H1 (cell line): Measurements from ENCODE around the gene MYO7B. TPM values are rescaled to one million over a fixed set of nuclear protein-coding genes. Genes with fewer than 3 reads are reported as not detected.

Experiments used
- CTCF ChIA-PET: fragments of 300-600 bp; sonication (Branson Sonifier 250); formaldehyde crosslinking; loops from one replicate; lab custom pipeline; 2021; ENCODE audit not compliant: partially characterized antibody; lab: Charles Lee
- POLR2A ChIA-PET: fragments of 300-600 bp; sonication (Branson Sonifier 250); formaldehyde crosslinking; loops from one replicate; lab custom pipeline; 2021; ENCODE audit warnings: inconsistent platforms; ENCODE audit not compliant: partially characterized antibody; lab: Charles Lee
- DNase-seq, 2 experiments: peaks; one replicate each; pipeline versions ENCODE4 v3.0.0 to v3.0.0-alpha.2; 2010 to 2022; ENCODE audit warnings: low spot score in 2 of 2, low read depth in 1 of 2, mixed read lengths in 1 of 2
- FAIRE-seq: peaks from 2 replicates; lab custom pipeline; 2011; peaks lifted over from hg19 to GRCh38; lab: Jason Lieb, UNC
- H2AFZ ChIP-seq: 2 replicates; pipeline ENCODE4 v1.8.1; 2012; ENCODE audit warnings: low read length, inconsistent platforms
- H2AK5ac ChIP-seq: 2 replicates; pipeline ENCODE4 v1.6.1; 2013; ENCODE audit warnings: low read depth, low read length
- H2BK120ac ChIP-seq: replicated peaks from 2 replicates; pipeline ENCODE3; 2013; ENCODE audit warnings: low read depth, low read length, inconsistent platforms
- H2BK12ac ChIP-seq: 2 replicates; pipeline ENCODE4 v1.6.1; 2013; ENCODE audit warnings: low read depth, low read length
- H2BK15ac ChIP-seq: 2 replicates; pipeline ENCODE4 v1.6.1; 2013; ENCODE audit warnings: low read length
- H2BK20ac ChIP-seq: 2 replicates; pipeline ENCODE4 v1.6.1; 2013; ENCODE audit warnings: low read length
- H2BK5ac ChIP-seq: 2 replicates; pipeline ENCODE4 v1.6.1; 2013; ENCODE audit warnings: low read depth, low read length
- H3K14ac ChIP-seq: 2 replicates; pipeline ENCODE4 v1.6.1; 2013; ENCODE audit warnings: inconsistent platforms; ENCODE audit not compliant: insufficient read length
- H3K18ac ChIP-seq: 2 replicates; pipeline ENCODE4 v1.6.1; 2013; ENCODE audit warnings: low read length; ENCODE audit errors: extremely low read depth
- H3K23ac ChIP-seq: 2 replicates; pipeline ENCODE4 v1.6.1; 2013; ENCODE audit warnings: inconsistent platforms; ENCODE audit not compliant: insufficient read length
- H3K23me2 ChIP-seq: 2 replicates; pipeline ENCODE4 v1.6.1; 2013; ENCODE audit warnings: low read depth, low read length
- H3K27ac ChIP-seq: 2 replicates; pipeline ENCODE4 v1.6.1; 2011; ENCODE audit warnings: low read depth, low read length, inconsistent platforms
- H3K27me3 ChIP-seq, 4 experiments: replicated peaks in 1 of 4; 1 replicate in 1 of 4; 2 replicates in 3 of 4; pipeline versions ENCODE4 v1.6.1 to v1.8.1; 2011 to 2013; ENCODE audit warnings: low read length in 3 of 4, mild to moderate bottlenecking in 3 of 4, inconsistent platforms in 2 of 4, mixed read lengths in 2 of 4, moderate library complexity in 1 of 4; ENCODE audit not compliant: control insufficient read depth in 3 of 4, insufficient read depth in 3 of 4; ENCODE audit errors: extremely low read depth in 1 of 4
- H3K36me3 ChIP-seq, 4 experiments: 2 replicates each; pipeline versions ENCODE4 v1.6.1 to v1.8.1; 2011 to 2013; ENCODE audit warnings: mild to moderate bottlenecking in 4 of 4, low read length in 3 of 4, moderate library complexity in 2 of 4, control low read depth in 1 of 4, inconsistent platforms in 1 of 4; ENCODE audit not compliant: insufficient read depth in 4 of 4, control insufficient read depth in 2 of 4
- H3K4ac ChIP-seq: replicated peaks from 2 replicates; pipeline ENCODE3; 2013; ENCODE audit warnings: low read length, low read depth, mixed read lengths, inconsistent platforms; ENCODE audit not compliant: insufficient read length
- H3K4me1 ChIP-seq, 4 experiments: replicated peaks in 1 of 4; 1 replicate in 1 of 4; 2 replicates in 3 of 4; pipeline versions ENCODE4 v1.6.1 to v1.8.1; 2011 to 2013; ENCODE audit warnings: low read length in 3 of 4, inconsistent platforms in 2 of 4, mixed read lengths in 1 of 4; ENCODE audit not compliant: insufficient read depth in 4 of 4, control insufficient read depth in 3 of 4
- H3K4me2 ChIP-seq, 2 experiments: 2 replicates each; pipeline versions ENCODE4 v1.6.1 to v1.8.1; 2011 to 2013; ENCODE audit warnings: low read depth in 2 of 2, low read length in 2 of 2, control low read depth in 1 of 2, inconsistent platforms in 1 of 2, mild to moderate bottlenecking in 1 of 2; ENCODE audit not compliant: insufficient read depth in 1 of 2
- H3K4me3 ChIP-seq, 4 experiments: fragments of 200-600, 300-600 bp in 1 of 4; sonication (generic), shearing (Covaris generic), sonication (Bioruptor Twin) in 1 of 4; 2 replicates each; pipeline versions ENCODE4 v1.5.1 to v1.8.1; 2011 to 2016; ENCODE audit warnings: low read length in 4 of 4, low read depth in 3 of 4, control low read depth in 2 of 4, inconsistent platforms in 2 of 4, mild to moderate bottlenecking in 2 of 4, mixed read lengths in 1 of 4, moderate library complexity in 1 of 4; ENCODE audit not compliant: insufficient read depth in 2 of 4; ENCODE audit errors: extremely low read depth in 1 of 4
- H3K56ac ChIP-seq: replicated peaks from 2 replicates; pipeline ENCODE3; 2013; ENCODE audit warnings: low read depth, mild to moderate bottlenecking, mixed read lengths, low read length, inconsistent platforms; ENCODE audit not compliant: insufficient read length
- H3K79me1 ChIP-seq: 2 replicates; pipeline ENCODE4 v1.6.1; 2013; ENCODE audit warnings: low read depth, low read length, control low read depth
- H3K79me2 ChIP-seq, 2 experiments: 2 replicates each; pipeline versions ENCODE4 v1.6.1 to v1.8.1; 2012 to 2013; ENCODE audit warnings: low read length in 2 of 2, mild to moderate bottlenecking in 2 of 2, inconsistent platforms in 1 of 2; ENCODE audit not compliant: insufficient read depth in 2 of 2, control insufficient read depth in 1 of 2
- H3K9ac ChIP-seq, 4 experiments: replicated peaks in 1 of 4; 1 replicate in 1 of 4; 2 replicates in 3 of 4; pipeline versions ENCODE4 v1.6.1 to v1.8.1; 2011 to 2013; ENCODE audit warnings: low read depth in 3 of 4, low read length in 3 of 4, control low read depth in 2 of 4, mild to moderate bottlenecking in 2 of 4, moderate library complexity in 2 of 4, inconsistent platforms in 1 of 4; ENCODE audit errors: extremely low read depth in 1 of 4
- H3K9me3 ChIP-seq, 2 experiments: 2 replicates each; pipeline versions ENCODE4 v1.6.1 to v1.8.1; 2012 to 2013; ENCODE audit warnings: mild to moderate bottlenecking in 2 of 2, moderate library complexity in 2 of 2, control low read depth in 1 of 2, inconsistent platforms in 1 of 2, low read depth in 1 of 2, low read length in 1 of 2, mixed read lengths in 1 of 2; ENCODE audit not compliant: insufficient read depth in 2 of 2
- H4K20me1 ChIP-seq, 2 experiments: replicated peaks in 1 of 2; 2 replicates each; pipeline versions ENCODE3 to v1.8.1; 2011 to 2013; ENCODE audit warnings: inconsistent platforms in 2 of 2, low read length in 2 of 2, mild to moderate bottlenecking in 1 of 2; ENCODE audit not compliant: insufficient read depth in 2 of 2, control insufficient read depth in 1 of 2
- H4K5ac ChIP-seq: 2 replicates; pipeline ENCODE4 v1.6.1; 2013; ENCODE audit warnings: low read length, low read depth, mixed read lengths, inconsistent platforms; ENCODE audit not compliant: insufficient read length
- H4K8ac ChIP-seq: 2 replicates; pipeline ENCODE4 v1.8.0; 2013; ENCODE audit warnings: mild to moderate bottlenecking, moderate library complexity, low read length, inconsistent platforms; ENCODE audit not compliant: insufficient read depth; ENCODE audit errors: extremely low read depth
- H4K91ac ChIP-seq: replicated peaks from 2 replicates; pipeline ENCODE3; 2013; ENCODE audit warnings: low read length, mixed read lengths, inconsistent platforms; ENCODE audit not compliant: insufficient read length
- ASH2L ChIP-seq: fragments of 200-600, 300-600 bp; sonication (generic); IDR thresholded peaks from one replicate; pipeline ENCODE4 v1.7.1; 2017; ENCODE audit warnings: low read length
- CBX5 ChIP-seq: fragments of 300-800, 300-1000 bp; sonication (generic); IDR thresholded peaks from 2 replicates; pipeline ENCODE4 v1.7.1; 2016; ENCODE audit warnings: antibody characterized with exemption, low read length, low read depth
- CEBPB ChIP-seq: IDR thresholded peaks from 2 replicates; pipeline ENCODE4 v1.6.1; 2012; ENCODE audit warnings: low read depth, low read length
- CHD2 ChIP-seq: IDR thresholded peaks from 2 replicates; pipeline ENCODE4 v1.6.1; 2012; ENCODE audit warnings: low read length, improper control_type of control experiment
- CTBP2 ChIP-seq: IDR thresholded peaks from 2 replicates; pipeline ENCODE4 v1.7.0; 2011; ENCODE audit warnings: borderline replicate concordance, mild to moderate bottlenecking, moderate library complexity, mixed read lengths, low read length; ENCODE audit not compliant: insufficient read depth, insufficient read length
- EZH2 ChIP-seq: fragments of 200-600 bp; sonication (generic); IDR thresholded peaks from 2 replicates; pipeline ENCODE4 v1.7.1; 2012; ENCODE audit warnings: low read depth, mild to moderate bottlenecking, moderate library complexity, low read length, inconsistent platforms; ENCODE audit not compliant: severe bottlenecking
- FOSL1 ChIP-seq: IDR thresholded peaks from 2 replicates; pipeline ENCODE4 v1.6.1; 2011; ENCODE audit warnings: mild to moderate bottlenecking, low read depth, low read length, moderate library complexity; ENCODE audit not compliant: insufficient read depth
- HDAC6 ChIP-seq: IDR thresholded peaks from one replicate; pipeline ENCODE4 v1.7.1; 2012; ENCODE audit warnings: low read depth, mild to moderate bottlenecking, inconsistent platforms, low read length, moderate library complexity
- JUND ChIP-seq: IDR thresholded peaks from 2 replicates; pipeline ENCODE4 v1.6.1; 2011; ENCODE audit warnings: mild to moderate bottlenecking, improper control_type of control experiment, low read length
- KDM5A ChIP-seq: fragments of 200-600 bp; IDR thresholded peaks from 2 replicates; pipeline ENCODE4 v1.7.1; 2012; ENCODE audit warnings: mild to moderate bottlenecking, low read length, inconsistent platforms, mixed read lengths
- RBBP5 ChIP-seq: IDR thresholded peaks from 2 replicates; pipeline ENCODE4 v1.7.1; 2012; ENCODE audit warnings: low read depth, mild to moderate bottlenecking, inconsistent platforms, low read length, moderate library complexity, borderline replicate concordance
- SIRT6 ChIP-seq: IDR thresholded peaks from one replicate; pipeline ENCODE4 v1.7.1; 2012; ENCODE audit warnings: low read length, inconsistent platforms
- SIX5 ChIP-seq: IDR thresholded peaks from 2 replicates; pipeline ENCODE4 v1.6.1; 2011; ENCODE audit warnings: mild to moderate bottlenecking, low read depth, low read length
- SP4 ChIP-seq: IDR thresholded peaks from 2 replicates; pipeline ENCODE4 v1.6.1; 2012; ENCODE audit warnings: low read length, inconsistent platforms
- TAF1 ChIP-seq: IDR thresholded peaks from 2 replicates; pipeline ENCODE4 v1.6.1; 2011; ENCODE audit warnings: mild to moderate bottlenecking, low read depth, low read length
- TCF12 ChIP-seq: IDR thresholded peaks from 2 replicates; pipeline ENCODE4 v1.6.1; 2011; ENCODE audit warnings: low read depth, mild to moderate bottlenecking, low read length
- WGBS, 2 experiments: shearing (Covaris generic) in 1 of 2; methylation state at CpG; one replicate each; pipeline versions ENCODE4 v1.1.6 to v1.1.7; 2013 to 2015; ENCODE audit warnings: low lambda C conversion rate in 2 of 2, mixed read lengths in 2 of 2, inconsistent platforms in 1 of 2, low coverage in 1 of 2, missing lambda C conversion rate in 1 of 2; ENCODE audit not compliant: insufficient replicate concordance in 2 of 2, insufficient coverage in 1 of 2, insufficient read length in 1 of 2; ENCODE audit errors: extremely low coverage in 1 of 2, missing lambda C conversion rate in 1 of 2; 5-methylcytosine and 5-hydroxymethylcytosine counted together
- polyA plus RNA-seq, 7 experiments: library from polyadenylated mRNA; depleted of rRNA in 3 of 7; stranded (reverse) in 5 of 7; unstranded in 2 of 7; fragments of >200 nt in 5 of 7; fragments of 200-250 nt in 2 of 7; gene quantifications; 1 replicate in 5 of 7; 2 replicates in 1 of 7; 4 replicates in 1 of 7; pipeline versions ENCODE4 v1.2.1 to v1.2.3, GENCODE V29; 2011 to 2013; ENCODE audit warnings: missing spikeins in 2 of 7, mixed read lengths in 2 of 7
- total RNA-seq: library from RNA; stranded (reverse); fragmentation: NEBNext Ultra II Directional; extraction: Animal tissue kit (Norgen Biotek cat#: 25700); gene quantifications from 2 replicates; pipeline ENCODE4 v1.2.1, GENCODE V29; 2021

The MYO7B gene
- total and polyA plus RNA-seq, 2 of the 8 experiments (the other 6 are each of a cell fraction or from before 2014, with no cell fraction given): not detected

GRCh38 chr2:127597984-127598380 is 62.5 kb downstream of the MYO7B start:
- 87% methylated on average over 4 of the region's 4 CpGs; no CpG with 5 or more reads in 1 of the 2 experiments for WGBS, 2 experiments
- H3K4me1 ChIP-seq: no peaks in the 10 kb centered on the region
- H2AFZ ChIP-seq: no peak overlapping the region
- no peak for TF ChIP-seq SP4
- TF ChIP-seq TCF12: no peak
- no peak for TF ChIP-seq SIRT6
- TF ChIP-seq CHD2: no peak
- TF ChIP-seq ASH2L: no peak
- no peak for TF ChIP-seq TAF1
- TF ChIP-seq KDM5A: no peak
- no peak for TF ChIP-seq CEBPB
- no peak for TF ChIP-seq CTBP2
- no peak for TF ChIP-seq SIX5
- no peak for TF ChIP-seq FOSL1
- TF ChIP-seq JUND: no peak
- no peak for TF ChIP-seq HDAC6
- TF ChIP-seq CBX5: no peak
- no peak for TF ChIP-seq RBBP5
- no peak for TF ChIP-seq EZH2

More at GRCh38 chr2:127597984-127598380, 62.5 kb downstream of the MYO7B start:
- no peaks in the 10 kb centered on the region for H3K79me2 ChIP-seq
- no peak for DNase-seq
- no peak overlapping the region for H2BK20ac ChIP-seq
- no peak overlapping the region for H3K27ac ChIP-seq
- no peak overlapping the region for H2BK15ac ChIP-seq
- H3K36me3 ChIP-seq: no peaks in the 10 kb centered on the region
- H3K56ac ChIP-seq: no peak overlapping the region
- H3K4ac ChIP-seq: no peak overlapping the region
- H2BK120ac ChIP-seq: no peak overlapping the region
- H3K4me3 ChIP-seq: no peak overlapping the region
- no peak overlapping the region for H3K23ac ChIP-seq
- no peak overlapping the region for H3K18ac ChIP-seq
- ChIA-PET CTCF (interaction anchor here (0.6 to 2.0 kb wide), 3 partner anchors 52 to 76 kb away, joined by 3 to 4 read pairs (median 4); no protein-coding TSS in a partner anchor), POLR2A (no interaction called here)
- H3K23me2 ChIP-seq: no peaks in the 10 kb centered on the region
- H4K5ac ChIP-seq: no peak overlapping the region
- H2BK5ac ChIP-seq: no peak overlapping the region
- no peak overlapping the region for H2BK12ac ChIP-seq
- H3K9me3 ChIP-seq: no peaks in the 10 kb centered on the region
- no peaks in the 10 kb centered on the region for H4K20me1 ChIP-seq
- no peak for FAIRE-seq
- H3K14ac ChIP-seq: no peak overlapping the region
- no peak overlapping the region for H2AK5ac ChIP-seq
- H3K79me1 ChIP-seq: no peaks in the 10 kb centered on the region
- no peak overlapping the region for H3K4me2 ChIP-seq
- H4K8ac ChIP-seq: no peak overlapping the region
- H3K27me3 ChIP-seq: peaks cover 0 to 2% (median 0%) of the 10 kb centered on the region in 4 experiments; a peak in 1 of 7 replicates
- no peak overlapping the region for H3K9ac ChIP-seq
- H4K91ac ChIP-seq: no peak overlapping the region
